CD4-positive, alpha-beta T cell treated with Interleukin-10 for 1 hour (primary cell): Measurements from ENCODE around the gene CDAN1.

Experiments used
- DNase-seq: peaks from one replicate; pipeline ENCODE4 v3.0.0-alpha.2; 2020

Gene CDAN1

GRCh38 chr15:42734076-42734672 lies 2.8 kb downstream of the CDAN1 start:
- no peak for DNase-seq

- DNase-seq, result no peak
Observed at GRCh38 chr15:42733027-42733426, 3.9 kb downstream of the CDAN1 start.

GRCh38 chr15:42732095-42732827 lies 4.7 kb downstream of the CDAN1 start:
- no peak for DNase-seq

- no peak for DNase-seq
Observed at GRCh38 chr15:42731461-42731860, 5.5 kb downstream of the CDAN1 start.

GRCh38 chr15:42730536-42730935 lies 6.4 kb downstream of the CDAN1 start:
- no peak for DNase-seq

- DNase-seq, result no peak
Observed at GRCh38 chr15:42730135-42730534, 6.8 kb downstream of the CDAN1 start.

- DNase-seq, result no peak
Observed at GRCh38 chr15:42729409-42729808, 7.5 kb downstream of the CDAN1 start.

GRCh38 chr15:42728972-42729371 lies 8.0 kb downstream of the CDAN1 start:
- DNase-seq, result no peak

- DNase-seq, result no peak
Observed at GRCh38 chr15:42728560-42728959, 8.4 kb downstream of the CDAN1 start.

- DNase-seq, result no peak
Observed at GRCh38 chr15:42727750-42728381, 9.1 kb downstream of the CDAN1 start.

GRCh38 chr15:42726114-42726513 lies 10.8 kb downstream of the CDAN1 start:
- DNase-seq, result no peak

- DNase-seq, result no peak
Observed at GRCh38 chr15:42725331-42725903, 11.5 kb downstream of the CDAN1 start.

- DNase-seq, result no peak
Observed at GRCh38 chr15:42724276-42724675, 12.7 kb downstream of the CDAN1 start.

GRCh38 chr15:42723068-42723467 lies 13.9 kb downstream of the CDAN1 start:
- no peak for DNase-seq

- no peak for DNase-seq
Observed at GRCh38 chr15:42721916-42722315, 15.0 kb downstream of the CDAN1 start.

GRCh38 chr15:42721016-42721415 lies 15.9 kb downstream of the CDAN1 start:
- DNase-seq, result no peak

- DNase-seq, result no peak
Observed at GRCh38 chr15:42720071-42720470, 16.9 kb downstream of the CDAN1 start.

- no peak for DNase-seq
Observed at GRCh38 chr15:42719043-42719442, 17.9 kb downstream of the CDAN1 start.

- no peak for DNase-seq
Observed at GRCh38 chr15:42716626-42717025, 20.3 kb downstream of the CDAN1 start.

- DNase-seq, result no peak
Observed at GRCh38 chr15:42716125-42716524, 20.8 kb downstream of the CDAN1 start.

- no peak for DNase-seq
Observed at GRCh38 chr15:42712584-42712983, 24.3 kb downstream of the CDAN1 start.

GRCh38 chr15:42711746-42712145 lies 25.2 kb downstream of the CDAN1 start:
- no peak for DNase-seq

- DNase-seq, result no peak
Observed at GRCh38 chr15:42710662-42711061, 26.3 kb downstream of the CDAN1 start.
